HG03354 (cell line): ENCODE results near the gene FLT3.
"Not testable (repeated sequence)": the region's sequence is repeated elsewhere in the genome, so short reads cannot be mapped to it uniquely, and the experiment has no call there.

Experiments
- ATAC-seq: cut with Tn5 transposase; IDR thresholded peaks from one replicate; pipeline ENCODE4 v1.9.1; 2021; ENCODE audit warnings: mild to moderate bottlenecking; ENCODE audit not compliant: unreplicated experiment, poor library complexity, severe bottlenecking

FLT3 gene

GRCh38 chr13:28012896-28013295 is 87.5 kb downstream of the FLT3 start:
- ATAC-seq: peak; percentile 88

DNA sequence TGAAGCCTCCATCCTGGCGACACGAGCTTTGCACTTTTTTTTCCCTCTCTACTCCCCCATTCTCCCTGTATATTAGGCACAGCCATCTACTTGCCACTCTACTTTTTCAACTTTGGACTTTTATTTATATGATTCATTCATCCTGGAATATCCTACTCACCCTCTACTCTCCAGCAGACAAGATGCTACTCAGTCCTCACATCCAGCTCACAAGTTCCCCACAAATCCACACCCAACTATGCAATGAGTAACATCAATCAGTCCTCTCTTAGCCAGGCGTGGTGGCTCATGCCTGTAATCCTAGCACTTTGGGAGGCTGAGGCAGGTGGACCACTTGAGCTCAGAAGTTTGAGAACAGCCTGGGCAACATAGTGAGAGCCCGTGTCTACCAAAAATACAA is 88.0 kb downstream of the FLT3 start:
- no peak for ATAC-seq

DNA sequence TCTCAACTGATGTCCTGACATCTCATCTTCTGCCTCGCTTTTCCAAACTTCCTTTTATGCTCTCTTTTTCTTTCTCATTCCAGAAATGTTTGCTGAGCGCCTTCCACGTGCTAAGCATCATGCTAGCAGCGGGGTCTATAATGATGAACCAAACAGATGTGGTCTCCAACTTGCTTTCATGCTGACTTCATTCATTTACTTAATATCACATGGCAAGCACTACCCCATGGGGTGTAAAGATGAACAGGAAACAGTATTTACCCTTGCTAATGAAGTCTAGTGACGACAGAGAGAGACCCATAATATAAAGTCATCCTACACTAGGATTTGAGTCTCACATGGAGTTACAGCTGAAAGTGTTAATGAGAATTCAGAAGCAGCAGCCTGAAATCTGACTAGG is 90.3 kb downstream of the FLT3 start:
- no peak for ATAC-seq

- not testable (repeated sequence) for ATAC-seq
Measured at GRCh38 chr13:28005016-28005415, 95.4 kb downstream of the FLT3 start.

GRCh38 chr13:28002886-28003698 is 97.3 kb downstream of the FLT3 start:
- no peak for ATAC-seq

- ATAC-seq: no peak
Measured at GRCh38 chr13:28001837-28002473, 98.4 kb downstream of the FLT3 start.

DNA sequence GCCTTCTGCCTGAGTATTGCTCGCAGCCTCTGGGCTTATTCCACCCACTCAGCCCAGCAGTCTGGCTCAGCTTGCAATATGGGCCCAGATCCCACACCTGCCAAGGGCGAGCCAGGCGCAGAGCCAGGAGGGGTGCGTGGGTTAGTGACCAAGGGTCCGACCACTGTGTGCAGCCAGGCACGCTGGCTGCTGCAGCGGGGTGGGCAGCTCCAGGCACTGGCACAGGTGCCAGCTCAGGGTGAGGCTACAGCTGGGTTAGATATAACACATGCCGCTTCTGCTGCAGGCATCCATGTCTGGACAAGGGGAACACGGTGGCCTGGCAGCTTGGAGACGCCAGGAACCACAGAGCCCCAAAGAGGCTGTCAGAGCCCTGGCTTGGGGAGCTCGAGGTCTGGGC is 99.3 kb downstream of the FLT3 start:
- no peak for ATAC-seq

GRCh38 chr13:28000567-28000966 is 99.8 kb downstream of the FLT3 start:
- ATAC-seq: no peak

- ATAC-seq: no peak
Measured at GRCh38 chr13:27997904-27998522, 102.4 kb downstream of the FLT3 start.

GRCh38 chr13:27991881-27992280 is 108.5 kb downstream of the FLT3 start:
- no peak for ATAC-seq

DNA sequence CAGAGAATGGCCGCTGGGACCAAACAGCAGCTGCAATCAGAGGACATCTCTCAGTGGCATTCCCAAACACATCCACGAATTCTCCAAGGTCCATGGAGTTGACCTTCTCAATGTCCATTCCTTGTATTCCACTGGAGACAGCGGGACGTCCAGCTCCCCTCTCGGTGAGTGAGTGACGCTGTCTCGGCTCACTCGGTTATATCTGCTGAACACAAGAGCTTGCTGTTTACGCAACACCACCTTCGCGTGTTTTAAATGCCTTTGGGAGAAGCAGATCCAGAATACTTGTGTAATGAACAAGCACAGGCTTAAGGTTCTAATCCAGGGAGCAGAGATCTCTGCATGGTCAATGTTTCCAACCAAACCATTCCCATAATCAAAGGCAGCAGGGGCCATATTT is 111.9 kb downstream of the FLT3 start, which contains the start of gene URAD:
Gene URAD (minus strand): TSS at position 174 of the 400 bp plus-strand sequence. CDS start 56 bp downstream, at position 118.
- no peak for ATAC-seq

GRCh38 chr13:27985600-27985999 is 114.8 kb downstream of the FLT3 start:
- ATAC-seq: no peak

GRCh38 chr13:27982361-27982760 is 118.0 kb downstream of the FLT3 start:
- no peak for ATAC-seq

DNA sequence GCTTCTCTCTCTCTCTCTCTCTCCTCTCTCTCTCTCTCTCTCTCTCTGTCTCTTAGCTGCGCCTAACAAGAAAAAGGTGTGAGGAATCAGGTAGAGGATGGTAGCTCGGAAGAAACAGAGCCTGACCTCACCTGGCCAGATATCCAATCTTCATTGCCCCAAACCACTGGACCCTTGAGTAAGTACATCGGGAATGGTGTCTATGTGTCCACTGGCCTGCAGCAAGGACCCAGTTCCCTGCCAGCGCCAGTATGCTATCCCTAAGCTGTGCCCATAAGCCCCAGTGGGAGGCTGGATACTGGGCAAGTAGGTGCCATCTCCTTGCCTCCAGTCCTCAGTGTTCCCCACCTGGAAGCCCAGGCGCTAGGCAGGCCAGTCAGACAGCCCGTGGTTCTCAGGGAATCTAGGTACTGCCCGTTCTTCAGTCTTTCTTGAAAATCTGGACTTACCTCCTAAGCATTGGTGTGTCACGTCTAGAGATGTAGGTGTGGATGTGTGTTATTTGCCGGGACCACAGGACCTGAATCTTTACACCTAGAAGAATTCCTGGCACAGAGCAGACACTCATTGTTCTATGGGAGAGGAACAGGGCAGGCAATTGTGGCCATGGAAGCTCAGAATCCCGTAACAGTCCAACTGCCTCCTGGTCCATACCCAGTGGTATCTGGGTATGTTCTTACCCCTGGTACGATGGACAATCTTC is 119.2 kb downstream of the FLT3 start:
- no peak for ATAC-seq

DNA sequence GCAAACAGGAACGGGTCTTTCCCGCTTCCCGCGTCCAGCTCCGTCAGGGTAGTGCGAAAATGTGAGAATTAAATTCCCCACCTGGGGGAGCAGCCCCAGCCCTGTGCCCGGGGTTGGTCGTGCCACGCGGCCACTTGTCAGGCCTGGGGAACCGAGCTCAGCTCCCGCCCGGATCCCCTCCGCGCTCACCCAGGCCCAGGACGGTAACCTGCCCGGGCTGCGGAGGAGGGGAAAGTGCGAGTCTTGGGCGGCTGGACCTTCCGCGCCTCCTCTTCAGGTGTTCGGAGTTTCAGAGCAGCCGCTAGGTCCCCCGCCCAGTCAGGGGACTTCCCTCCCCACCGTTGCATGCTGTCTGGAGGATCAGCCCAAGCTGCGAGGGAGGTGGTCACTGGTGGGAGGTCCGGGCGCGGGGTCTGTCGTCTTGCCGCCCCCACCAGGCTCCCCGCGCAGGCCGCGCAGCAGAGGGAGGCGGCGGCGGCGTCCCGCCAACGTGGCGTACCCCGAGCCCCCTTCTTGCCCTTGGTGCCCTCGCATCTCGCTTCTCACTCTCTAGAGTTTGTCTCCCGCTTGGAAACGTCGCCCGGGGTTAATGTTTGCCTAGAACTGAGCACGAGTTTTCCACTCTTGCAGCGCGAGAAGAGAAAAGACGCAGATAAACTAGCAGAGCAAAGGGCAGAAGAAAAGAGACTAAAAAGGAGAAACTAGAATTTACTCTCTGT is 119.9 kb downstream of the FLT3 start:
- no peak for ATAC-seq

GRCh38 chr13:27979765-27980279 is 120.6 kb downstream of the FLT3 start:
- no peak for ATAC-seq

- ATAC-seq: no peak
Measured at GRCh38 chr13:27979001-27979643, 121.3 kb downstream of the FLT3 start.

DNA sequence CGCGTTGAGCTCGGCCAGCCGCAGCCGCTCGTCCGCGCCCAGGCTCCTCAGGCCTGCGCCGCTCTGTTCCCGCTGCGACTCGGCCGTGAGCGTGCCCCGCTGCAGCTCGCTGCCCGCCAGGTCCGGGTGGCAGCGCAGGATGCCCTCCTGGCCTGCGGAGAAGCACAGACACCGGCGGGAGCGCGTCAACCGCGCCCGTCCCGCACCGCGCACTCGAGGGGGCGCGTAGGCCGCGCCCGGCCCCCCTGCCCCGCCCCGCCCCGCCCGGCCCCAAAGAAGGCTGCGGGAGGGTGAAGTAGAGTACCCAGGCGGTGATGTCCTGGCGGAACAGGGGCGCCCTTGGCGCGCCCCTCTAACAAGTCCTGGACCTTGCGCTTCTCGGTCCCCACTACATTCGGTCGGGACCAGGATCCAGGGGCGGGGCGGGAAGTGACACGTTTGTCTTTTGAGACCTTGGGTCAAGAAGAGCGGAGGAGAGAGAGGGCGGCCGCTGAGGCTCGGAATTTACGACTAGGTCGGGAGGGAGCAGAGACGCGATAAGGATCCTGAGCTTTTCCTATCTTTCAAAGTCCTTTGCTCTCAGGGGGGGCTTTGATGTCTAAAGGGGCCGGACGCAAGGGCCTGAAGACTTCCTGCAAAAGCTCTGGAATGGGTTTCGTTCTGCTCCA is 121.9 kb downstream of the FLT3 start:
- no peak for ATAC-seq
